Colonic mucosa (tissue), 4 donors: ENCODE results near the gene PGM3. TPM values are rescaled to one million over a fixed set of nuclear protein-coding genes. Genes with fewer than 3 reads are reported as not detected.
A peak's percentile ranks its signal among the peaks of the same experiment; 100 is the strongest.
"Not testable (repeated sequence)": the region's sequence is repeated elsewhere in the genome, so short reads cannot be mapped to it uniquely, and the experiment has no call there.

Experiments
- DNase-seq: peaks from one replicate; pipeline ENCODE4 v3.0.0-alpha.2; 2020
- H3K27ac ChIP-seq: fragments of 200-600 bp; one replicate; pipeline ENCODE4 v1.8.0; 2021
- H3K27me3 ChIP-seq: fragments of 200-600 bp; one replicate; pipeline ENCODE4 v1.8.0; 2021
- H3K36me3 ChIP-seq: fragments of 200-600 bp; one replicate; pipeline ENCODE4 v1.8.0; 2021
- H3K4me1 ChIP-seq: fragments of 200-600 bp; one replicate; pipeline ENCODE4 v1.8.0; 2021; ENCODE audit warnings: mild to moderate bottlenecking
- H3K4me3 ChIP-seq: fragments of 200-600 bp; one replicate; pipeline ENCODE4 v1.8.0; 2021
- H3K9ac ChIP-seq, 2 donors: one replicate each; pipeline ENCODE4 v1.7.0; 2013; ENCODE audit warnings: control low read depth in 2 of 2, low read depth in 2 of 2, low read length in 2 of 2
- H3K9me3 ChIP-seq: fragments of 200-600 bp; one replicate; pipeline ENCODE4 v1.8.0; 2021
- CTCF ChIP-seq: fragments of 200-600 bp; IDR thresholded peaks from one replicate; pipeline ENCODE4 v1.8.0; 2022; ENCODE audit warnings: antibody characterized with exemption, mild to moderate bottlenecking
- intact Hi-C: fragments of 100-400 bp; cut with DNase I; formaldehyde crosslinking; loops from one replicate; pipeline ENCODE4 v1.14.1; 2022
- total RNA-seq, 2 donors: library from RNA; stranded (reverse); fragmentation: NEBNext Ultra II Directional in 1 of 2; extraction: Animal tissue kit (Norgen Biotek cat#: 25700) in 1 of 2; gene quantifications; one replicate each; pipeline ENCODE4 v1.2.1, GENCODE V29; 2021
- donor health status: healthy.
- donor health status: DM: no; HTN: no; CAD: no.
- donor health status: DM: no; HTN: no; CAD: no.

Gene PGM3
- total RNA-seq, 2 donors from 2014 or later = 52.8 to 57.0 TPM

DNA sequence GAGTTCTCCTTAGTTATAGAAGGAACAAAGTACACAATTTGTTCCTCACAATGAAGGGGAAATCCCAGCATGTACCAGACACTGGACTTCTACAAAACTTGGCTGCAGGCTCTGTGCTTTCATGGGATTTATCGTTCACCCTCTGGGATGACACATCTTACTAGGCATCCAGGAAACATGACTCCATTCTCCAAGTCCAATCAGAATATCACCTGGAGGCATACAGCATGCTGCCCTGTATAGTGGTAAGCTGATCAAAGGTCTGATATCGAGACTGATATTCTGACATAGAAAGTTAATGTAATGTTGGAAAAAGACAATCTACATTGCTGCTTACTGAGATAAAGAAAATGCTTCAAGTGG is 6.8 kb upstream of the PGM3 start:
- Histone ChIP-seq H3K4me1 (peaks cover under 1% of the 10 kb centered on the region), H3K4me3 (no peak overlapping the region), H3K36me3 (no peaks in the 10 kb centered on the region), H3K27me3 (no peaks in the 10 kb centered on the region), H3K9me3 (no peaks in the 10 kb centered on the region), H3K27ac (no peak overlapping the region), H3K9ac (no peak overlapping the region)
- intact Hi-C loops = no loop called here
- DNase-seq = no peak
- TF ChIP-seq CTCF = no peak

- Histone ChIP-seq H3K27ac (no peak overlapping the region), H3K27me3 (no peaks in the 10 kb centered on the region), H3K4me3 (no peak overlapping the region), H3K9ac (no peak overlapping the region), H3K4me1 (peaks cover 5% of the 10 kb centered on the region), H3K36me3 (no peaks in the 10 kb centered on the region), H3K9me3 (no peaks in the 10 kb centered on the region)
- no peak for TF ChIP-seq CTCF
- DNase-seq = no peak
- intact Hi-C loops = no loop called here
Measured at GRCh38 chr6:83199173-83199862, 6.3 kb upstream of the PGM3 start.

DNA sequence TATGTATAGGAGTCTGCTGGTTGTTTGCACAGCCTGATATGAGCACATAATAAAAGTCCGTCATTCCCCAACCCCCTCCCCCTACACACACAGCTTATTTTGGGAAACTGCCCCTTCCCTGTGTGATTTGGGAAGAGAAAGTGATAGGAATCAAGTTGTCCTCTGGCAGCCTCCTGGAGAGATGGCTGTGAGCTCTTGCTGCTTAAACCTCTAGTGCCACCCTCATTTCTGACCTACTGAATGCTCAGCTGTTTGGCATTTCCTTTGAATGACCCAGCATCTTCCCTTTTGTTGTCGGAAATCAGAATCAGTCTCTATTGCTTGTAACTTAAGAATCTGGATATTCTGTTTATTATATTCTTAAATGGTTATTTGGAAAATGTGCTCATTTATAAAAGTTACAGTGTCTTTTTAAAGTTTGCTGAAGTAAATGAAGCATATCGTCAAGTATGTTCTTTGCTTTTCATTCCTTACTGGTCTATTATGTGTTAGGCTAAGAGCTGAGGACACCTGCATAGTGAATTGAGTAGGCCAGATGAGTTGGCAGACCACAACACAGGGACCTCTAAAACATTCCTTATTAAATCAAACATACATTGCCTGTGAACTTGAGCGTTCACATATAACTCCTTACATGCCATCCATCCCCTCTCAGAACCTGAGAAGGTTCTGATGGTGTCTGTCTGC is 5.6 kb upstream of the PGM3 start:
- Histone ChIP-seq H3K36me3 (no peaks in the 10 kb centered on the region), H3K9ac (no peak overlapping the region), H3K27ac (no peak overlapping the region), H3K4me1 (peaks cover 7% of the 10 kb centered on the region), H3K27me3 (no peaks in the 10 kb centered on the region), H3K4me3 (no peak overlapping the region), H3K9me3 (no peaks in the 10 kb centered on the region)
- no peak for TF ChIP-seq CTCF
- no peak for DNase-seq
- intact Hi-C loops = no loop called here

DNA sequence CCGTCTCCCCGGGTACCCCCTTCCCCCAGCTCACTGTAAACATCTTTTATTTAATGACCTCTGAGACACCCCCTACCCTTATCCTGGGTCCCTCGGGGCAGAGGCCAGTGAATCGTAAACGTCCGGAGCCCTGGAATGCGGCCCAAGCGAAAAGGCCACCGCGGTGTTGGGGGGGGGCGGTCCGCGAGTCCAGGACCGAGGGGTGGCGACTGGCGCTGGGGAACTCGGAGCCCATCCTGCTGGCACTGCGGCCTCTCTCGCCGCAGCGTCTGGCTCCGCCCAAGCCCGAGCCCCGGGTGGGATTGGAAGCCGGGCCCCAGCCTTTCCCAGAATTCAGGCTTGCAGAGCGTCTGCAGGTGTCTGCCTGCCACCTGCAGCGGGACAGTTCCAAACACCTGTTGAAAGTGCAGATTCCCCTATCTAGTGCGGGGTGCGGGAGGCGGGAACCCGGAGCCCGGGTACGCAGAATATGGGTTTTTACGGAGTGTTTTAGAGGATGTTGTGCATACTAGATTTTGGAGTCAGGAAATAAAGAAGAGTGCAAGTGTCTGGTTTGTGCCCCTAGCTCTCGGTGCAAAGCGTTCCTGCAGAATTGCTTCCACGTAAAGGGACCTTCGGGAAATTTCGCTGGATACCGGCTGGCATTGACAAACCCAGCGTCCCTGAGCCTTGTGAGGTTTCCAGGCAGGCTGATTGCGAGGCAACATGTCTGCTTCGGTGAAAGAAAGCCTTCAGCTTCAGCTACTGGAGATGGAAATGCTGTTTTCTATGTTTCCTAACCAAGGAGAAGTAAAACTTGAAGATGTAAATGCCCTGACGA is 892 bp upstream of the PGM3 start:
- Histone ChIP-seq H3K27me3 (no peaks in the 10 kb centered on the region), H3K36me3 (no peaks in the 10 kb centered on the region), H3K27ac (peak overlapping the region; percentile 70), H3K4me1 (peaks cover 7% of the 10 kb centered on the region), H3K4me3 (peak overlapping the region; percentile 88), H3K9ac (peak overlapping the region; percentile 86 to 90), H3K9me3 (no peaks in the 10 kb centered on the region)
- intact Hi-C loops = loop anchor here (5.0 kb wide), 1 partner anchor 127 kb away; the partner anchor contains the start of genes DOP1A and UBE3D
- no peak for TF ChIP-seq CTCF
- DNase-seq = peak; percentile 62

DNA sequence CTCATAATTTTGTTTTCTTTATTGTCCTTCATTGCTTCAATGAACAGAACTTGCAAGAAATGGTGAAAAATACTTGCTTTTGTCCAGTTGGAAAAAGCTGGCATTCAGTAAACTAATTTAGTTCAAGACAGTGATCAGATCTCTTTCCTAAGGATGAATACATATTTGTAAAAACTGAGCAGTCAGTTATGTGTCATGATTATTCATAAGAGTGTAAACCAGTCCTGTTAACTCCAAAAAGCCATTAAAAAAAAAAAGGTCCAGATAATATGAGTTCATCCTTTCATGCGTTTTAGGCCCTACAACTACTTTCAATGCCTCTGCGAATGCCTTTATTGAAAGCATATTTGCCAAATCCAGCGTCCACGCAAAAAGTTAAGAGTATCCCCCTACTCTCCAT is 609 bp downstream of the PGM3 start:
- Histone ChIP-seq H3K27me3 (no peaks in the 10 kb centered on the region), H3K4me1 (peaks cover 7% of the 10 kb centered on the region), H3K4me3 (peak overlapping the region; percentile 88), H3K36me3 (peaks cover 6% of the 10 kb centered on the region), H3K9me3 (no peaks in the 10 kb centered on the region), H3K27ac (peak overlapping the region; percentile 70), H3K9ac (peak overlapping the region; percentile 86 to 94)
- intact Hi-C loops = loop anchor here (5.0 kb wide), 1 partner anchor 125 kb away; the partner anchor contains the start of genes DOP1A and UBE3D
- DNase-seq = no peak
- no peak for TF ChIP-seq CTCF

GRCh38 chr6:83191974-83192373 is 1.1 kb downstream of the PGM3 start:
- not testable (repeated sequence) for H3K36me3 ChIP-seq, H3K9me3 ChIP-seq, DNase-seq, H3K4me1 ChIP-seq, H3K27ac ChIP-seq, H3K27me3 ChIP-seq
- H3K4me3 ChIP-seq = peak overlapping the region; percentile 88
- intact Hi-C loops = loop anchor here (5.0 kb wide), 1 partner anchor 125 kb away; the partner anchor contains the start of genes DOP1A and UBE3D
- H3K9ac ChIP-seq = peak overlapping the region in 1 of 2 donors; percentile 86
